Mesendoderm (in vitro differentiated cells): ENCODE measurements around the gene SPTBN1.

ENCODE experiments used
- DNase-seq: peaks from one replicate; pipeline ENCODE4 v3.0.0; 2013
- H2AK5ac ChIP-seq: 2 replicates; pipeline ENCODE4 v1.6.1; 2013; ENCODE audit warnings: low read length, inconsistent platforms
- H2BK120ac ChIP-seq: 2 replicates; pipeline ENCODE4 v1.6.1; 2013; ENCODE audit warnings: low read depth, mild to moderate bottlenecking, low read length, moderate library complexity, mixed read lengths
- H2BK15ac ChIP-seq: replicated peaks from 2 replicates; pipeline ENCODE4 v1.6.1; 2013; ENCODE audit warnings: low read depth, mild to moderate bottlenecking, moderate library complexity
- H2BK5ac ChIP-seq: 2 replicates; pipeline ENCODE4 v1.6.1; 2013; ENCODE audit warnings: low read length, inconsistent platforms
- H3K18ac ChIP-seq: 2 replicates; pipeline ENCODE4 v1.6.1; 2013; ENCODE audit warnings: mild to moderate bottlenecking, low read length, mixed read lengths
- H3K23ac ChIP-seq: one replicate; pipeline ENCODE4 v1.6.1; 2013; ENCODE audit warnings: low read length
- H3K27ac ChIP-seq: 2 replicates; pipeline ENCODE4 v1.5.1; 2013; ENCODE audit warnings: low read depth, mild to moderate bottlenecking, inconsistent platforms, low read length, moderate library complexity
- H3K27me3 ChIP-seq: 2 replicates; pipeline ENCODE4 v1.6.1; 2013; ENCODE audit warnings: low read length, control low read depth, mild to moderate bottlenecking, inconsistent platforms; ENCODE audit not compliant: insufficient read depth, poor library complexity
- H3K36me3 ChIP-seq: 2 replicates; pipeline ENCODE4 v1.6.1; 2013; ENCODE audit warnings: low read length, inconsistent platforms; ENCODE audit not compliant: control insufficient read depth, insufficient read depth
- H3K4ac ChIP-seq: one replicate; pipeline ENCODE4 v1.6.1; 2013; ENCODE audit warnings: low read depth, mild to moderate bottlenecking, low read length, moderate library complexity
- H3K4me1 ChIP-seq: 2 replicates; pipeline ENCODE4 v1.6.1; 2013; ENCODE audit warnings: low read depth, low read length, inconsistent platforms; ENCODE audit not compliant: control insufficient read depth
- H3K4me2 ChIP-seq: 2 replicates; pipeline ENCODE4 v1.6.1; 2013; ENCODE audit warnings: low read length
- H3K4me3 ChIP-seq: 2 replicates; pipeline ENCODE4 v1.5.1; 2013; ENCODE audit warnings: mild to moderate bottlenecking, low read length
- H3K56ac ChIP-seq: one replicate; pipeline ENCODE4 v1.6.1; 2013; ENCODE audit warnings: low read length
- H3K79me1 ChIP-seq: 2 replicates; pipeline ENCODE4 v1.6.1; 2013; ENCODE audit warnings: low read length, inconsistent platforms
- H3K79me2 ChIP-seq: 2 replicates; pipeline ENCODE4 v1.6.1; 2013; ENCODE audit warnings: mild to moderate bottlenecking, low read length; ENCODE audit not compliant: control insufficient read depth, insufficient read depth
- H3K9ac ChIP-seq: 2 replicates; pipeline ENCODE4 v1.6.1; 2013; ENCODE audit warnings: low read length, inconsistent platforms
- H4K5ac ChIP-seq: one replicate; pipeline ENCODE4 v1.6.1; 2013; ENCODE audit warnings: low read length
- H4K8ac ChIP-seq: one replicate; pipeline ENCODE4 v1.6.1; 2013; ENCODE audit warnings: low read depth, mild to moderate bottlenecking, control low read depth, low read length, moderate library complexity
- WGBS: extraction: QIAGEN DNeasy Blood & Tissue Kit; methylation state at CpG from one replicate; pipeline ENCODE4 v1.1.7; 2013; ENCODE audit warnings: low lambda C conversion rate, missing lambda C conversion rate; ENCODE audit not compliant: insufficient coverage; ENCODE audit errors: extremely low coverage; 5-methylcytosine and 5-hydroxymethylcytosine counted together

Gene SPTBN1

DNA sequence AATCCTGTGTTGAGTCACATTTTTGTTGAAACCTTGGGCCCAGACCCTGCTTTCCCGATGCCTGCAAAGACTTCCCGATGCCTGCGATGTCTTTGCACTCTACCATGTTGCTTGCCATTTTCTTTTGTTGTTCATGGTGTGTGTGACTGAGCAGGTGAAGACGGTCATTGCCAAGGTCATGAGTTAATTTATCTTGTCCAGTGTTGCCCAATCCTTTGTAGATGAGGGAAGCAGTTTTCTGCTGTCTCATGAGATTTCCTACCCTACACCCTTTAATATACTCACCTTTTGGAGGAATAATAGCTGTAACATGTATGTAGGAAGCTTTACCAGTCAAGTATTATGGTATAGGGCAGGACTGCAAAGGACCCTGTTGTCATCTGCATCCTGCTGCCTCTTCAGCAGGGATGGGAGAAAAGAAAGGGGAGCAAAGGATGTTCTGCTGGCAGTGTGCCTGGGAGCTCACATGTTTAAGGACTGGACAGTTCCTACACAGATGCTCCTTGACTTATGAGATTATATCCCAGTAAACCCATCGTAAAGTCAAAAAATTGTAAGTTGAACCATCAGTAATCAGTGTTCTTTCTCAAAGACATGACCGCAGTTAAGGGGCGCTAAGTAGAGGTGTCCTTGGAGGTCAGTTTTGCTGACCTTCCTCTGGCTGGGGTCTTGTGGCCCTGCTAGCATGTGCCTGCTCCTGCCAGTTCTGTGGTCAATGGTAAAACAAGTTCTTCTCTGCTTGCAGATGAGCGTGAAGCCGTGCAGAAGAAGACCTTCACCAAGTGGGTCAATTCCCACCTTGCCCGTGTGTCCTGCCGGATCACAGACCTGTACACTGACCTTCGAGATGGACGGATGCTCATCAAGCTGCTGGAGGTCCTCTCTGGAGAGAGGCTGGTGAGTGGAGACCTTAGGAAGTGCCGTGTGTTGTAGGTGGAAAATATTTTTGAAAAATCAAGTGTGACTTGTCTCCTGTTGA lies 142.5 kb downstream of the SPTBN1 start:
- H3K23ac ChIP-seq: no peak overlapping the region
- H4K5ac ChIP-seq: no peak overlapping the region
- no peak overlapping the region for H3K18ac ChIP-seq
- H3K4ac ChIP-seq: no peak overlapping the region
- peaks cover 71% of the 10 kb centered on the region for H3K79me2 ChIP-seq
- H3K4me2 ChIP-seq: no peak overlapping the region
- no peak overlapping the region for H4K8ac ChIP-seq
- no peak for DNase-seq
- H3K56ac ChIP-seq: no peak overlapping the region
- no peak overlapping the region for H3K4me3 ChIP-seq
- H3K4me1 ChIP-seq: peaks cover 7% of the 10 kb centered on the region
- H3K9ac ChIP-seq: no peak overlapping the region
- H3K36me3 ChIP-seq: peaks cover 1% of the 10 kb centered on the region
- no peak overlapping the region for H2BK15ac ChIP-seq
- H2BK120ac ChIP-seq: no peak overlapping the region
- no peak overlapping the region for H3K27ac ChIP-seq
- WGBS: no CpG with 5 or more reads among the region's 14 CpGs
- H2AK5ac ChIP-seq: no peak overlapping the region
- H2BK5ac ChIP-seq: no peak overlapping the region
- H3K79me1 ChIP-seq: peaks cover 46% of the 10 kb centered on the region
- H3K27me3 ChIP-seq: no peaks in the 10 kb centered on the region

DNA sequence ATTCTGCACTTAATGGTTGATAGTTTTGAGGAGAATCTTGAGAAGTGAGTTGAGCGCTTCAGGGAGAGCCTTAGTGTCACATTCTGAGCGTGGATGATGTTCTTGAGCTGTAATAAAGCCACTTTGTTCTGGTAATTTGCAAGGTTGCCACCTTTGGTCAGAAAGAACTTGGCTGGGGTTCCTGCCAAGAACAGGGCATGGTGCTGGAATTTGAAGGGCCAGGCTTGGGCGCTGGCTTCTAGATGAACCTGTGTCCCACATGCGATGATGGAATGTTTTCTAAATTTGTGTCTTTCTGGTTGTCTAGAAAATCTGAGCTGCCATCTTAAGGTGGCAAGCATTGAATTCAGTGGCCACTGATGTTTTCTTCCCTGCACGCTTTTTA lies 143.2 kb downstream of the SPTBN1 start:
- Histone ChIP-seq H3K27me3 (no peaks in the 10 kb centered on the region), H3K9ac (no peak overlapping the region), H4K8ac (no peak overlapping the region), H3K18ac (no peak overlapping the region), H2BK15ac (no peak overlapping the region), H3K79me1 (peaks cover 49% of the 10 kb centered on the region), H3K23ac (no peak overlapping the region), H3K27ac (no peak overlapping the region), H3K56ac (no peak overlapping the region), H4K5ac (no peak overlapping the region), H2AK5ac (no peak overlapping the region), H2BK120ac (no peak overlapping the region), H2BK5ac (no peak overlapping the region), H3K4me3 (no peak overlapping the region), H3K79me2 (peaks cover 77% of the 10 kb centered on the region), H3K4me2 (no peak overlapping the region), H3K36me3 (peaks cover 1% of the 10 kb centered on the region), H3K4me1 (peaks cover 9% of the 10 kb centered on the region), H3K4ac (no peak overlapping the region)
- no peak for DNase-seq
- WGBS: no CpG with 5 or more reads among the region's 5 CpGs

GRCh38 chr2:54599914-54600313 lies 143.8 kb downstream of the SPTBN1 start:
- H4K8ac ChIP-seq: no peak overlapping the region
- no peak overlapping the region for H3K27ac ChIP-seq
- H2BK120ac ChIP-seq: no peak overlapping the region
- no peak overlapping the region for H2AK5ac ChIP-seq
- H3K4ac ChIP-seq: no peak overlapping the region
- H3K4me3 ChIP-seq: no peak overlapping the region
- H2BK15ac ChIP-seq: no peak overlapping the region
- H3K9ac ChIP-seq: no peak overlapping the region
- no peaks in the 10 kb centered on the region for H3K27me3 ChIP-seq
- peaks cover 1% of the 10 kb centered on the region for H3K36me3 ChIP-seq
- H3K79me2 ChIP-seq: peaks cover 83% of the 10 kb centered on the region
- H4K5ac ChIP-seq: no peak overlapping the region
- no peak overlapping the region for H2BK5ac ChIP-seq
- no CpG with 5 or more reads among the region's 4 CpGs for WGBS
- peaks cover 9% of the 10 kb centered on the region for H3K4me1 ChIP-seq
- no peak overlapping the region for H3K23ac ChIP-seq
- H3K56ac ChIP-seq: no peak overlapping the region
- H3K79me1 ChIP-seq: peaks cover 49% of the 10 kb centered on the region
- no peak for DNase-seq
- no peak overlapping the region for H3K18ac ChIP-seq
- no peak overlapping the region for H3K4me2 ChIP-seq

DNA sequence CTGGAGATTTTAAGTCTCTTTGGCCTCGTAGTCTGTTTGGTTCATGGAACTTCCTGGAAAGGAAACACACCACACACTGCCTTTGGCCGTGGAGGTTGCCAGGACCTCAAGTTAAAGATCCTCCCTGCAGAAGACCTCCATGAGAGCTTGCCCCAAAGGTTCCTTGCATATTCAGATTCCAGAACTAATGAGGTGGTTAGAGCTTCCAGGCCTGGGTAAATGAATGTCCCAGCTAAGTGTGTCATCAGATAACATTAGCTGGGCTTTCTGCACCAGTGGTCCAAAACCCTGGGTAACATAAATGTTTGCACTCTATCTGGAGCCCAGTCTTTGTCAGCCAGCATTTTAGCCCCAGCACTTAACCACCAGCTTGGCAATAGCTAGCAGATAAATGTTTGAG lies 145.2 kb downstream of the SPTBN1 start:
- Histone ChIP-seq H2AK5ac (no peak overlapping the region), H3K56ac (no peak overlapping the region), H3K4ac (no peak overlapping the region), H3K79me1 (peaks cover 54% of the 10 kb centered on the region), H4K8ac (no peak overlapping the region), H3K36me3 (peaks cover 1% of the 10 kb centered on the region), H3K4me2 (no peak overlapping the region), H3K4me1 (peaks cover 11% of the 10 kb centered on the region), H3K4me3 (no peak overlapping the region), H2BK120ac (no peak overlapping the region), H3K18ac (no peak overlapping the region), H3K79me2 (peaks cover 87% of the 10 kb centered on the region), H2BK15ac (no peak overlapping the region), H3K27ac (no peak overlapping the region), H2BK5ac (no peak overlapping the region), H3K9ac (no peak overlapping the region), H3K23ac (no peak overlapping the region), H4K5ac (no peak overlapping the region), H3K27me3 (no peaks in the 10 kb centered on the region)
- no peak for DNase-seq
- WGBS: no CpG with 5 or more reads among the region's 2 CpGs

DNA sequence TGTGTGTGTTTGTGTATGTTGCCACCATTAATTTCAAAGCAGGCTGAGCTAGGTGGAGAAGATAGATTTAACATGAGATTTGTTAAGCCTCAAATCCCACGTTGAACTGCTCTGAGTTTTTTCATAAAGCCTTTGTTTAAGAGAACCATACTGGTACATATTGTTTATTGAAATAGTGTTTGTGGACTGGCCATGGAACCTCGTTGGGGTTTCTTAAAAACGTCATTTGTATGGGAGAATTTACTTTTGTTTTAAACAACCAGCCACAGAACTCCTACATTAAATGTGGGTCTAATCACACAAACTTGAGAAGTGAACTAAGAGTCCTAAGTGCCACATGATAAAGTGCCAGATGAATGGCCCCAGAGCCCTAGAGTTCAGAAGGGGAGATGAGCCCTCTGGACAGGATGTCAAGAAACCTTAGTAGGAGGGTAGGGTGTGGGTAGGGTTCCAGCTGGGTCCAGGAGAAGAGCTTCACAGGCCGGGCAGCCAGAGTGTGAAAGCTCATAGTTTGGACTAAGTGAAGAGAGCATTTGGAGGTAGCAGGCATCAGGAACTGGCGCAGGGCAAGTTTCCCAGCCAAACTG lies 146.7 kb downstream of the SPTBN1 start:
- peaks cover 83% of the 10 kb centered on the region for H3K79me2 ChIP-seq
- no peak overlapping the region for H4K8ac ChIP-seq
- no peak overlapping the region for H3K4ac ChIP-seq
- H3K27me3 ChIP-seq: no peaks in the 10 kb centered on the region
- no peak overlapping the region for H3K9ac ChIP-seq
- peaks cover 1% of the 10 kb centered on the region for H3K36me3 ChIP-seq
- H3K56ac ChIP-seq: no peak overlapping the region
- H2BK15ac ChIP-seq: no peak overlapping the region
- peaks cover 11% of the 10 kb centered on the region for H3K4me1 ChIP-seq
- no peak overlapping the region for H4K5ac ChIP-seq
- no peak overlapping the region for H2BK5ac ChIP-seq
- H3K4me3 ChIP-seq: no peak overlapping the region
- no peak overlapping the region for H3K18ac ChIP-seq
- H2BK120ac ChIP-seq: no peak overlapping the region
- DNase-seq: no peak
- peaks cover 48% of the 10 kb centered on the region for H3K79me1 ChIP-seq
- H3K23ac ChIP-seq: no peak overlapping the region
- H2AK5ac ChIP-seq: no peak overlapping the region
- H3K4me2 ChIP-seq: no peak overlapping the region
- H3K27ac ChIP-seq: no peak overlapping the region
- WGBS: no CpG with 5 or more reads among the region's 5 CpGs
